Measurements from ENCODE around the gene GTF3C5.

DNA sequence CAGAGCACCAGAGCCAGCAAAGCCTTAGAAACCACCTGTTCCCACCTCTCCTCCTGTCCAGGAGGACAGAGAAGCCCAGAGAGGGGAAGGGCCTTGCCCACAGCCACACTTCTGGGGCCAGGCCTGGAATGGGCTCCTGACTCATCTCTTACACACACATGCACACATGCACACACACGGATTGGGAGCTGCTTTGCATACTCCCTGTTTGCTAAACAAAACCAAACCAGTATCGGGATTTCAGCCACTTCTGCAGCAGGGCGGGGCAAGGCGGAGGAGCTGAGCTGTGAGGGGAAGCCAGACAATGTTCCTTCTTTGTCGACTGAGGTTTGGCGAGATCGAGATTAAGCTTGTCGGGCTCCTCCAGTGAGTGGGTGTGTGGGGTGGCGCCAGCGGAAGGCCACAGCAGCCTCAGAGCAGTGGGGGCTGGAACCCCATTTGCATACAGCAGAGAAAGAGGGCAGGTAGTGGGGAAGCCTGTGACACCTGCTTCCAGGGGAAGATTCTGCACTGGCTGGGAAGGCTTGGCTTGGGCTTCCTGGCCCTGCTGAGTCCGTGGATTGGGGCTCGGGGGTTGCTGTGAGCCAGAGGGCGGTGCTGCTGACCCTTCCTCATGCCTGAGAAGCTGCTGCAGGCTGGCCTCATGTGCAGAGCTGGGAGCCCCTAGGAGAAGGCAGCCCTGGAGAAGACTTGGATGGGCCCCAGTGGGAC lies 36.2 kb upstream of the GTF3C5 start:
- TF ChIP-seq, protein P1, sequence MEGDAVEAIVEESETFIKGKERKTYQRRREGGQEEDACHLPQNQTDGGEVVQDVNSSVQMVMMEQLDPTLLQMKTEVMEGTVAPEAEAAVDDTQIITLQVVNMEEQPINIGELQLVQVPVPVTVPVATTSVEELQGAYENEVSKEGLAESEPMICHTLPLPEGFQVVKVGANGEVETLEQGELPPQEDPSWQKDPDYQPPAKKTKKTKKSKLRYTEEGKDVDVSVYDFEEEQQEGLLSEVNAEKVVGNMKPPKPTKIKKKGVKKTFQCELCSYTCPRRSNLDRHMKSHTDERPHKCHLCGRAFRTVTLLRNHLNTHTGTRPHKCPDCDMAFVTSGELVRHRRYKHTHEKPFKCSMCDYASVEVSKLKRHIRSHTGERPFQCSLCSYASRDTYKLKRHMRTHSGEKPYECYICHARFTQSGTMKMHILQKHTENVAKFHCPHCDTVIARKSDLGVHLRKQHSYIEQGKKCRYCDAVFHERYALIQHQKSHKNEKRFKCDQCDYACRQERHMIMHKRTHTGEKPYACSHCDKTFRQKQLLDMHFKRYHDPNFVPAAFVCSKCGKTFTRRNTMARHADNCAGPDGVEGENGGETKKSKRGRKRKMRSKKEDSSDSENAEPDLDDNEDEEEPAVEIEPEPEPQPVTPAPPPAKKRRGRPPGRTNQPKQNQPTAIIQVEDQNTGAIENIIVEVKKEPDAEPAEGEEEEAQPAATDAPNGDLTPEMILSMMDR (IDR thresholded peaks at IDR 0.05): no peak
- no peak for TF ChIP-seq POLR2A (IDR thresholded peaks at IDR 0.05)
